Nephron (organoid): ENCODE results near the gene PRSS38.
A peak's percentile ranks its signal among the peaks of the same experiment; 100 is the strongest.

Source experiments
- H3K27ac Mint-ChIP-seq, 3 experiments: 2 replicates each; pipeline ENCODE4 v1.8.0; 2020; ENCODE audit warnings: mixed read lengths in 3 of 3, mild to moderate bottlenecking in 2 of 3, moderate library complexity in 1 of 3
- H3K27me3 Mint-ChIP-seq: 2 replicates; pipeline ENCODE4 v1.8.0; 2021; ENCODE audit warnings: low read depth, mild to moderate bottlenecking, moderate library complexity, mixed read lengths
- H3K36me3 Mint-ChIP-seq: 2 replicates; pipeline ENCODE4 v1.8.0; 2020; ENCODE audit warnings: low read depth, mixed read lengths
- H3K4me1 Mint-ChIP-seq: 2 replicates; pipeline ENCODE4 v1.8.0; 2020; ENCODE audit warnings: mixed read lengths
- H3K4me3 Mint-ChIP-seq, 3 experiments: 2 replicates each; pipeline ENCODE4 v1.8.0; 2020; ENCODE audit warnings: mild to moderate bottlenecking in 3 of 3, mixed read lengths in 3 of 3, moderate library complexity in 2 of 3
- H3K9me3 Mint-ChIP-seq: 2 replicates; pipeline ENCODE4 v1.8.0; 2020; ENCODE audit warnings: mixed read lengths
- CTCF ChIP-seq, 3 experiments: fragments of 200-600 bp; sonication (generic); IDR thresholded peaks; one replicate each; pipeline ENCODE4 v1.5.0; 2021; ENCODE audit warnings: antibody characterized with exemption in 3 of 3; ENCODE audit not compliant: unreplicated experiment in 3 of 3

PRSS38 gene

GRCh38 chr1:227789084-227790033, 26.1 kb upstream of the PRSS38 start:
- Mint-ChIP-seq H3K4me1 (peaks cover 46% of the 10 kb centered on the region), H3K27me3 (peaks cover 17% of the 10 kb centered on the region), H3K27ac (no peak overlapping the region), H3K4me3 (peak overlapping the region; percentile 83 to 87 (median 85)), H3K9me3 (no peaks in the 10 kb centered on the region), H3K36me3 (no peaks in the 10 kb centered on the region)
- TF ChIP-seq CTCF (IDR thresholded peaks at IDR 0.05; ENCODE audit: unreplicated experiment in 3 of 3), result no peak

DNA sequence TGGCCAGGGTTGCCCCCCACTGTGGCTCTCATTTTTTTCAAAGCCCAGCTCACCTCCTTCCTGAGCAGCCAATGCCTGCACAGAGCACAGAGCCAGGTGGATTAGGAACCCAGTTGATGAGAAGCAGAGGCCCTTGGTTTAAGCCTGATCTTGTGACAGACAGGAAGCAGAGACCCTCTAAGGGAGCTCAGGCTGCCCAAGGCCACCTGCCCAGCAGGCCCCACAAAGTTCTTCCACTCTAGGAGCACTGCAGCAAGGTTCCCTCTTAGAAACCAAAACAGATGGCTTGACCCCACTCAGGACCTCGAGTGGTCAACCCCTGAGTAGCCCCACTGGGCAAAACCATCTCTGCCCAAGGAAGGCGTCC, 25.5 kb upstream of the PRSS38 start:
- H3K27me3 Mint-ChIP-seq, result peaks cover 17% of the 10 kb centered on the region
- H3K9me3 Mint-ChIP-seq, result no peaks in the 10 kb centered on the region

GRCh38 chr1:227790868-227791267, 24.6 kb upstream of the PRSS38 start:
- Mint-ChIP-seq H3K4me3 (peak overlapping the region in 1 of 3 experiments; percentile 12), H3K9me3 (no peaks in the 10 kb centered on the region), H3K27me3 (peaks cover 13% of the 10 kb centered on the region), H3K36me3 (no peaks in the 10 kb centered on the region), H3K27ac (peak overlapping the region in 2 of 3 experiments; percentile 83 to 95), H3K4me1 (peaks cover 50% of the 10 kb centered on the region)
- no peak for TF ChIP-seq CTCF (IDR thresholded peaks at IDR 0.05; ENCODE audit: unreplicated experiment in 3 of 3)

More for the DNA sequence above, 25.5 kb upstream of the PRSS38 start:
- H3K27ac Mint-ChIP-seq, result no peak overlapping the region
- no peaks in the 10 kb centered on the region for H3K36me3 Mint-ChIP-seq
- peaks cover 50% of the 10 kb centered on the region for H3K4me1 Mint-ChIP-seq
- peak overlapping the region in 1 of 3 experiments; percentile 83 for H3K4me3 Mint-ChIP-seq
- no peak for TF ChIP-seq CTCF (IDR thresholded peaks at IDR 0.05; ENCODE audit: unreplicated experiment in 3 of 3)

GRCh38 chr1:227791425-227792143, 23.9 kb upstream of the PRSS38 start:
- TF ChIP-seq CTCF (IDR thresholded peaks at IDR 0.05; ENCODE audit: unreplicated experiment in 3 of 3), result no peak
- Mint-ChIP-seq H3K4me3 (peak overlapping the region; percentile 22 to 67 (median 66)), H3K4me1 (peaks cover 46% of the 10 kb centered on the region), H3K9me3 (no peaks in the 10 kb centered on the region), H3K36me3 (no peaks in the 10 kb centered on the region), H3K27ac (peak overlapping the region; percentile 83 to 95 (median 91)), H3K27me3 (peaks cover 8% of the 10 kb centered on the region)

GRCh38 chr1:227792216-227793078, 23.0 kb upstream of the PRSS38 start:
- Mint-ChIP-seq H3K9me3 (no peaks in the 10 kb centered on the region), H3K4me3 (peak overlapping the region; percentile 22 to 66 (median 29)), H3K27ac (peak overlapping the region; percentile 83 to 95 (median 91)), H3K36me3 (no peaks in the 10 kb centered on the region), H3K27me3 (peaks cover 2% of the 10 kb centered on the region), H3K4me1 (peaks cover 39% of the 10 kb centered on the region)
- no peak for TF ChIP-seq CTCF (IDR thresholded peaks at IDR 0.05; ENCODE audit: unreplicated experiment in 3 of 3)
